Measurements from ENCODE around the gene UNG.

DNA sequence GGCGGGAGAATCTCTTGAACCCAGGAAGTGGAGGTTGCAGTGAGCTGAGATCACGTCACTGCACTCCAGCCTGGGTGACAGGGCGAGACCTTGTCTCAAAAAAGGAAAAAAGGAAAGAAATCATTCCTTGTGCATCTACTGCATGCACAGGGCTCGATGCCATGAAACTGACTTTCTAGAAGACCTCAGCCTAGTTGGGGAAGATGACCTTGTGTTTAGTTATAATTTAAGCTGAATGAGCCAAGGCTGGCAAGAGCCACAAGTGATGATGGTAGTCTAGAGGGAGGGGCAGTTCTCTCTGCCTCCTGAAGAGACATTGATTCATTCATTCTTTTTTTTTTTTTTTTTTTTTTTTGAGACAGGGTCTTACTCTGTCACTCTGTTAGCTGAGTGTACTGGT, 43.2 kb downstream of the UNG start:
- TF ChIP-seq, protein P1, sequence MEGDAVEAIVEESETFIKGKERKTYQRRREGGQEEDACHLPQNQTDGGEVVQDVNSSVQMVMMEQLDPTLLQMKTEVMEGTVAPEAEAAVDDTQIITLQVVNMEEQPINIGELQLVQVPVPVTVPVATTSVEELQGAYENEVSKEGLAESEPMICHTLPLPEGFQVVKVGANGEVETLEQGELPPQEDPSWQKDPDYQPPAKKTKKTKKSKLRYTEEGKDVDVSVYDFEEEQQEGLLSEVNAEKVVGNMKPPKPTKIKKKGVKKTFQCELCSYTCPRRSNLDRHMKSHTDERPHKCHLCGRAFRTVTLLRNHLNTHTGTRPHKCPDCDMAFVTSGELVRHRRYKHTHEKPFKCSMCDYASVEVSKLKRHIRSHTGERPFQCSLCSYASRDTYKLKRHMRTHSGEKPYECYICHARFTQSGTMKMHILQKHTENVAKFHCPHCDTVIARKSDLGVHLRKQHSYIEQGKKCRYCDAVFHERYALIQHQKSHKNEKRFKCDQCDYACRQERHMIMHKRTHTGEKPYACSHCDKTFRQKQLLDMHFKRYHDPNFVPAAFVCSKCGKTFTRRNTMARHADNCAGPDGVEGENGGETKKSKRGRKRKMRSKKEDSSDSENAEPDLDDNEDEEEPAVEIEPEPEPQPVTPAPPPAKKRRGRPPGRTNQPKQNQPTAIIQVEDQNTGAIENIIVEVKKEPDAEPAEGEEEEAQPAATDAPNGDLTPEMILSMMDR (IDR thresholded peaks at IDR 0.05): no peak
- TF ChIP-seq EP300 (IDR thresholded peaks at IDR 0.05): no peak

All from suprapubic skin (tissue), 3 donors.